Measurements from ENCODE around the gene MAPK14.
A peak's percentile ranks its signal among the peaks of the same experiment; 100 is the strongest.
"Not testable (repeated sequence)": the region's sequence is repeated elsewhere in the genome, so short reads cannot be mapped to it uniquely, and the experiment has no call there.

MAPK14 gene

GRCh38 chr6:36027501-36028087 lies at the start of gene MAPK14:
Gene MAPK14, plus strand, starts transcription at chr6:36027808. Its CDS starts 350 bp downstream, at chr6:36028158.
- peak; percentile 95 to 100 (median 98) for DNase-seq
- intact Hi-C loops (cut with DNase I) = loop anchor here (1.0 to 2.0 kb wide), 3 partner anchors 68 to 169 kb away; partner anchors contain the start of genes BRPF3 and SRPK1

DNA sequence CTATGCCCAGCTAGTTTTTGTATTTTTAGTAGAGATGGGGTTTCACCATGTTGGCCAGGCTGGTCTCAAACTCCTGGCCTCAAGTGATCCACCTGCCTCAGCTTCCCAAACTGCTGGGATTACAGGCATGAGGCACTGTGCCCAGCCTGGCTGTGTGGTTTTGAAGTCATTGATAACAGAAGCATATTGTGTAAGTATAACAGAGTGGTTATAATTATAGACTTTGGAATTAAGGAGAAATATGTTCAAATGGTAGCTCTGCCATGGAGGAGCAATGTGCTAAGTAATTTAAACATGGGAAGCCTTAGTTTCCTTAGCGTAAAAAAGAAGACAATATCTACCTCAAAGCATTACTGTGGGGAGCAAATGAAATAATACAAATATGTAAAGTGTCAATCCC lies 47.5 kb upstream of the MAPK14 start:
- intact Hi-C loops (cut with DNase I); DNase-seq: not testable (repeated sequence)

DNA sequence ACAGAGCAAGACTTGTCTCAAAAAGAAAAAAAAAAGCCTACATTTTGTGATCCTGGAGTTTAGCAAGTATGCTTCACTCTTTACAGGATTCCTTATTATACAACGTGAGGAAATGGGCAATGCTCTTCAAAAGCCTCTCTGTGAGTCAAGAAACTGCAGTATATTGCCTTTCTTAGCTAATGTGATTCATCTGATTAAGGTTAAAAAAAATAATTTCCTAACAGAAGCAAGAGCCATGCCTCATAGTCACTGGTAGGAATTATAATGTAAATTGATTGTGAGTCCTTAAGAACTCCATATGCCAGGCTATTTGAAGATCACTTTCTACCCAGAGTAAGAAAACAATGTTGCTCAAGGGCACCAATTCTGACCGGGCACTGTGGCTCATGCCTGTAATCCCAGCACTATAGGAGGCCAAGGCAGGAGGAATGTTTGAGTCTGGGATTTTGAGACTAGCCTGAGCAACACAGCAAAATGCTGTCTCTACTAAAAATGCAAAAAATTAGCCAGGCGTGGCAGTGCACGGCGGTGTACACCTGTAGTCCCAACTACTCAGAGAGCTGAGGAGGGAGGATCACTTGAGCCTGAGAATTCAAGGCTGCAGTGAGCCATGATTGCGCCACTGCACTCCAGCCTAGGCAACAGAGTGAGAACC lies 46.5 kb upstream of the MAPK14 start:
- no peak for DNase-seq
- intact Hi-C loops (cut with DNase I) = no loop called here

DNA sequence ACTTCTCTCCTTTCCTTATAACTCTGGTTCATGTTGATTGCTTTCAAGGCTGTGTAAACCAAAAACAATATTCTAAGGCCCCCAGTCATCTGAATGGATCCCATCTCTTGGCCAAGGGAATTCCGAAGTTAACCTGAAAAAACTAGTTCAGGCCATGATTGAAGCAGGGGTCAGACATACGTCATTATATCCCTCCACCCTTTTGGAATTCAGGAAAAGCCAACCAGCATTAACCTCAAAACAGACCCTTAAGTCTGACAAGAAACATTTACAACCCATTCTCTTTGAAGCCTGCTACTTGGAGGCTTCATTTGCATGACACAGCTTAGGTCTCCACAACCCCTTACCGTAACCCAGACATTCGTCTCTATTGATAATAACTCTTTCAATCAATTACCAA lies 42.9 kb upstream of the MAPK14 start:
- DNase-seq = no peak
- intact Hi-C loops (cut with DNase I) = no loop called here

- DNase-seq; intact Hi-C loops (cut with DNase I): not testable (repeated sequence)
Observed at GRCh38 chr6:35988047-35988446, 39.6 kb upstream of the MAPK14 start.

DNA sequence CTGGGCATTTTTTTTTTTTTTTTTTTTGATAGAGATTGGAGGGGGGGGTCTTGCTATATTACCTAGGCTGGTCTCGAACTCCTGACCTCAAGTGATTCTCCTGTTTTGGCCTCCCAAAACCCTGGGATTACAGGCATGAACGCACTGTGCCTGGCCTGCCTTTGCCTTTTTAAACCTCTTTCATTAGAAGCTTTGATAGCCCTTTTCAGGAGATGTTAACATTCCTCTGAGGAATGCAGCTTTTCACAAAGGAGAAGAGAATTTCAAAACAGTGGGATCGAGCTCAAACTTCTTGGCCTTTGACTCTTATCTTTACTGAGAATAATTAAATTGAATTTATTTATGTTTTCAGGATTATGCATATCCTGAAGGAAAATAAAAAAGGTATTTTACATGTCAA lies 34.5 kb upstream of the MAPK14 start:
- DNase-seq = no peak
- intact Hi-C loops (cut with DNase I) = no loop called here

GRCh38 chr6:36000451-36000850 lies 27.2 kb upstream of the MAPK14 start:
- intact Hi-C loops (cut with DNase I) = no loop called here
- DNase-seq = no peak

DNA sequence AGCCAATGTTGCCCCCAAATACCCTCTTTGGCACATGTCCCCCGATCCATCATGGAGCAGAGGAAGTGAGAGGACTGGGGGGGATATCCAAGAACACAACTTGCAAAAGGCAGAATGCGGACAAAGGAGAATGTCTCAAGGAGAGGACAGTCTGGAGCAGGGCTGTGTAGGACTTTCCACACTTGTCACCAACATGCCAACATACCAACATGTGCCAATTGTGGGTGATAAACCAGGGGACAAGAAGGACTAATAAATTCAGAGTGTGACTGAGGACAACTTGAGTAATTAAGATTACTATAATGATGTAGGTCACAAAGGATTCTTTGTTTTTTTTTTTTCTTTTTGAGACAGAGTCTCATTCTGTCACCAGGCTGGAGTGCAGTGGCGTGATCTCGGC lies 11.9 kb upstream of the MAPK14 start:
- intact Hi-C loops (cut with DNase I) = no loop called here
- no peak for DNase-seq

DNA sequence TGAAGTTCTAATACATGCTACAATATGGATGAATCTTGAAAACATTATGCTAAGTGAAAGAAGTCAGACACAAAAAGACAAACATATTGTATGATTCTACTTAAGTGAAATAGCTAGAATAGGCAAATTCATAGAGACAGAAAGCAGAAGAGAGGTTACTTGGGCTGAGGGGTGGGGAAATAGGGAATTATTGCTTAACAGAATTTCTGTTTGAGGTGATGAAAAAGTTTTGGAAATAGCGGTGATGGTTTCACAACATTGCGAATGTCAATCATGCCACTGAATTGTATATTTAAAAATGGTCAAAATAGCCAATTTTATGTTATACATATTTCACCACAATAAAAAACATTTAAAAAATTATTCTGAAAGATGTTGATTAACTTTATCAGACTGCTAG lies 9.3 kb upstream of the MAPK14 start:
- DNase-seq = no peak
- intact Hi-C loops (cut with DNase I) = no loop called here

DNA sequence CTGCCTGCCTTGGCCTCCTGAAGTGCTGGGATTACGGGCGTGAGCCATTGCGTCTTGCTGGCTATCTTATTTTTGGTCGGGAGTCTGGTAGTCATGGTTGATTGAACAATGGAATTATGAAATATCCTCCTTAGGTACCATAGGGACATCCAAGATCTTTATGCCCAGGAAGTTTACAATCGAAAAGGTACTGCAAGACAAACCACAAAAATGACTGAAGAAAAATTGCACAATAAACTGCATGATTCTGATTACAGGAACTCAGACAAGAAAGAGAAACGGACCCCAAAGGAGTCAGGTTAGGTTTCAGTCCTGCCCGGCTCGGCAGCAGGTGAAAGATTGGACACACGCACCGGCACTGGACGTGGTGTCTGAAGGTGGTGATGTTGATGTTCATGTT lies 8.4 kb upstream of the MAPK14 start:
- no peak for DNase-seq
- intact Hi-C loops (cut with DNase I) = no loop called here

GRCh38 chr6:36020154-36020553 lies 7.5 kb upstream of the MAPK14 start:
- DNase-seq = no peak

DNA sequence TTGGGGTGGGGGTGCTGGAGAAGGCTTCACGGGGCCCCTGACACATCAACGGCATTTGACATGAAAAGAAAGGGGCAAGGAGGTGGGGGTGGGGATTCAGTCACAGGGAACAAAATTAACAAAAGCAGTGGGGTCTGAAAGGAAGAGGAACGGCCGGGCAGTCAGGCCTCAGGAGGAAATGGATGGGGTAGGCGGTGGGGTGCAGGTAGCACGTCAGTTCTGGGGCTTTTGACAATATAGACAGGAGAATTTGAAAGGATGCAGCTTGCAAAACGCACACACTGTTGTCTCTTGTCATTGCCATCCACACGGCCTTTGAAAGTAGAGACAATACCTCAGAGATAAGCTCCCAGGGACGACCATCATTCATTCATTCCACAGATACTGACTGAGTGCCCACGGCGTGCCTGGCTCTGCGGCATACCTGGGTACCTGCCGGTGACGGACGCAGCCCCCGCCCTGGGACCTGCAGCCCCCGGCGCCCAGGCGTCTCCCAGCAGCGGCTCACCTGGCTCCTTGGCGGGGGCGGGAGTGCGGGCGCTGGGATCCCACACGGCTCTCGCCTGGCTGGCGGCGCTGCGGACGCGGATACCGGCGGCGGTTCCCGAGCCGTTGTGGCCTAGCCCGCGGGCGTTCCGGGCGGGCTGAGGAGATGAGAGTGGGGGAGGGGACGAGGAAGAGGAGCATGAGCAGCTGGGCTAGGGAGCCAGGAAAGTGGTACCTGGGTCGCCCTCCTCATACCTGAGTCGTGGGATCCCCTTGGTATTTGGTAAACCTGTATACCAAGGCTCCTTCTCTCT lies 3.4 kb upstream of the MAPK14 start, which contains the start of gene SLC26A8:
Gene SLC26A8 (minus strand): TSS at position 646 of the 800 bp plus-strand sequence. CDS start 4,934 bp downstream, outside the sequence.
- DNase-seq = peak in 6 of 10 donors; percentile 10 to 86 (median 33)

More at GRCh38 chr6:36020154-36020553, 7.5 kb upstream of the MAPK14 start:
- intact Hi-C loops (cut with DNase I) = no loop called here

DNA sequence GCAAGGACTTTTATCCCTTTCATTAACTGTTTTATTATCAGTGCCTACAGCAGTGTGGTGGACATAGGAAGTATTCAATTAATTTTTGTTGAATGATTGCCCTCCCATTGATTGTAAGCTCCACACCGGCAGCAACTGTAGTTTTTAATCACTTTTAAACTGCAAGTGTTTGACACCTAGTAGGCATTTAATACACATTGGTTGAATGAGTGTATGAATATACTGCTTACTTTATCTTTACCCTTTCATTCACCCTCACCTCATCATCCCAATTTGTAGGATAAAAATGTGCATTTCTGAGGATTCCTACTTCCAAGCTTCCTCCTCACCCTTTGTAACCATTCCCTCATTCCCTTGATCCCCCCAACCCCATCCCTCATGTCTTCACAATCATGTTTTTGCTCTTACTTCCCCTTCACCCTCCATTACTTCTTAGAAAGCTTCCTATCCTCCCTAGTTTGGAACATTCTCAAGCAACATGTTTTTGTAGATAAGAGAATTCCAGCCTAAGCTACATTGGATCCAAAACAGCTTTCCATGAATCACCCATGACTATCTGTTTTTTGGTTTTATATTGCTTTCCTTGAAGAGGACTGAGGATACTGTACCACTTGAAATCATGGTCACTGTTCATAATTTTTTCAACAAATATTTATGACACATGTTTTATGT lies 2.2 kb upstream of the MAPK14 start:
- intact Hi-C loops (cut with DNase I) = no loop called here
- DNase-seq = no peak

More for the DNA sequence above, 3.4 kb upstream of the MAPK14 start, which contains the start of gene SLC26A8:
- intact Hi-C loops (cut with DNase I) = no loop called here

DNA sequence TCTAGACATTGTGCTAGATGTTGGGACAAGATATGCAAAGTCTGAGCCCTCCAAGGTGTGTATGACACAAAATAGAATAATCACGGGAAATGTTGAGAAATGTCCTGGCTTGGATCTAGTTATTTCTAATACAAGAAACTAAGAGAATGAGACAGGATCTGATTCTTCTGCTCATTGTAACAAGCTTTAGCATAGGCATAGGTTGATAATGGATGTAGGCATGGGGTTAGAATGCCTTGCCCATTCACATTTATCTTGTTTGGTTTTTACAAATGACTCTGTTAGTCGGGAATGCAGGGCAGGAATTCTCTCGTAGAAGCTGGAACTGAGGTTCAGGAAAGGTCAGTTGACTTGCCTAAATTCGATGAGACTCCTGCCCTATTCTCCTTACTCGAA lies 1.7 kb upstream of the MAPK14 start:
- DNase-seq = no peak
- intact Hi-C loops (cut with DNase I) = no loop called here

DNA sequence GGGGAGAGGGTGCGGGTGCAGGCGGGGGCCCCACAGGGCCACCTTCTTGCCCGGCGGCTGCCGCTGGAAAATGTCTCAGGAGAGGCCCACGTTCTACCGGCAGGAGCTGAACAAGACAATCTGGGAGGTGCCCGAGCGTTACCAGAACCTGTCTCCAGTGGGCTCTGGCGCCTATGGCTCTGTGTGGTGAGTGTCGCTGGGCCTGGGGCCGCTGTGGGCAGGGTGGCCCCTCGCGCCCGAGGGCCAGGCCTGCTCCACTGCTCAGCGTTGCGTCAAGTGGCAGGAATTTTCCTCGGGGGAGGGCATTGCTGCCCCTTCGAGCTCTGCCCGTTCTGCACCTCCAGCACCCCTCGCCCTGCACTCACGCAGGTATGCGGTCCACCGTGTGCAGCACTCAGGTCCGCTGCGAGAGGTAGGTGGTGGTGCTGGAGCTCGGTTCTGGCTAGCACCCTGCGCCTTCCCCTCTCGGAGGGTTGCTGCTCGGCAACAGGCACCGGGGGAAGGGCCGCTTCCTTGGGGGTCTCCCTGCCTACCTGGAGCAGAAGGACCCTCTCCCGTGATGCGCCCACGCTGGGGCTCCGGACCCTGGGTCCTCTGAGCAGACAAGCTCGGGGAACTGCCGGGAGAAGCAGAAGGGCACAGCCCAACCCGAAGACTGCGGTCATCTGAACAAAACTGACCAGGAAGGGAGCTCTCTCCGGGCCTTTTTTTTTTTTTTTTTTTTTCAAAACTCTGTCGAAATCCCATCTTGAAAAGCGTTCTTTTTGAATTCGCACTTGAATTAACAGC lies 674 bp downstream of the MAPK14 start:
- intact Hi-C loops (cut with DNase I) = loop anchor here (2.0 kb wide), 1 partner anchor 107 kb away; the partner anchor contains the start of gene SRPK1
- DNase-seq = peak in 7 of 10 donors; percentile 13 to 86 (median 25)

GRCh38 chr6:36028877-36029324 lies 1.3 kb downstream of the MAPK14 start:
- intact Hi-C loops (cut with DNase I) = loop anchor here (2.0 kb wide), 1 partner anchor 108 kb away; the partner anchor contains the start of gene SRPK1
- peak in 9 of 10 donors; percentile 29 to 88 (median 50) for DNase-seq

DNA sequence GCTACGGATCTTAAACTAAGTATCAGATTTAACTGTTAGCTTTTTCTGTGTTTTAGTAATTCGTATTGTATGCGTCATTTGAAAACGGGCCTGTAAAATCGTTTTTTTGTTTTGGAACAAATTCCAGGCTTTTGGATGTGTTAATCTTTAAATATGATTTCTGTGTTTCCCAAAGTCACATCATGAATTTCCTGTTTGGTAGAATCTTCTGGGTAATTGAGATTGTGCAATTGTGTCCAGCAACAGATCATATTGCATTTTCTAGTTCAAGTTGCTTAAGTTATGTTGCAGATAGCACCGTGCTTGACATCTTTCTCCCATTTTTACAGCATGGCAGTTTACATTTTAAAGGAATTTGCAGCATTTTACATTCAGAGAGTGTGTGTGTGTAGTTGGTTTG lies 1.9 kb downstream of the MAPK14 start:
- DNase-seq = no peak
- intact Hi-C loops (cut with DNase I) = loop anchor here (2.0 kb wide), 1 partner anchor 109 kb away; the partner anchor contains the start of gene SRPK1

DNA sequence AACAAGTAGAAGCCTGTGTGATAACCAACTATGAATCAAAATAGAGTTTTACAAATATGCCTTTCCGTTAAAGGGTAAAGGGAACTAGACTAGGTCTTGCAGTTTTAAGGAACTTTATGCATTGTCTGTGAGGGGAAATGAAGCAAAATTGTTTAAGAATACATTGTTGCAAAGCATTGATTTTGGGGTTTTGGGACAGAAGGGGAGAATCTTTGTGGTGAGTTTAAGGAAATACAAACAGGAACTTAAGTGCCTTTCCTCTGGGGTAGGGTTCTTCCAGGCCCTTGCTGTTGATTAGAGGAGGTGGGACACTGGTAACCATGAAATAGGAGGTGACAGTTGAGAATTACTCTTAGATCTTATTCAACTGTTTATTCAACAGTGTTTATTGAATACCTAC lies 4.7 kb downstream of the MAPK14 start:
- DNase-seq = no peak
- intact Hi-C loops (cut with DNase I) = no loop called here

GRCh38 chr6:36033144-36033543 lies 5.5 kb downstream of the MAPK14 start:
- intact Hi-C loops (cut with DNase I); DNase-seq: not testable (repeated sequence)
